Stimulated activated CD8-positive, alpha-beta memory T cell treated with anti-CD3 and anti-CD28 coated beads, Interleukin-7, amount 100 ng/mL, for 24 hours (primary cell): ENCODE measurements around the gene PTPRZ1.

Experiments
- DNase-seq: peaks from one replicate; pipeline ENCODE4 v3.0.0-alpha.2; 2020; ENCODE audit warnings: low read depth

Gene PTPRZ1

DNA sequence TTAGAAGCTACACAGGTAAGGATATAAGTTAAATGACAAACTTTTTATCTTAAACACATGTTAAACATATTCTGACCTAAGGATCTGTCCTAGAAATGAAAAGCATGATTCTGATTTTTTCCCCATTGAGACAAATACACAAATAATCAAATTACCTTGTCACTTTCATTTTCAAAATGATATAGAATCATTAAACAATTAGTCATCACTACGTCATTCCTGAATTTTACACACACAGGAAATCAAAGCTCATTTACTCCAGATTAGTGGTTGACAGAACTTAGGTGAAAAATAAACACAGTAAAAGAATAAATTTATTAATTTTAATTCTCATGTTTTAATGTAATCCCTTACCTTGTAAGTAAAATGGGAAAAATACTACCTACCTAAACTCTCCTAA is 182.1 kb downstream of the PTPRZ1 start:
- no peak for DNase-seq

DNA sequence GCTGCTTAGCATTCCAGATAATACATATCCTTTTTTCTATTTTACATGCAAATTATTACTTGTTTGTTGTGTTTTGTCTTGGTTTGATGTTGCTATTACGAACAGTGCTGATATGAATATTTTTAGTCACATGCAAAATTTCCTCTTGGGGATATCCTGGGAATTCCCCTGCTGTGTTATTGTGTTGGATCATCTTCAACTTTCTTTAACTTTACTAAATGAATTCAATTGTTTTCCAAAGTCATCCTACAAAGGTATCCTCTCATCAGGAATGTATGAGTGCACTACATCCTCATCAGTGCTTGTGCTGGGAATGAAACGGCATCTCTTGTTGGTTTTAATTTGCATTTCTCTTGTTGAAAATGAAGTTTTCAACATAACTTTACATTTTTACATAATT is 184.0 kb downstream of the PTPRZ1 start:
- DNase-seq = no peak

DNA sequence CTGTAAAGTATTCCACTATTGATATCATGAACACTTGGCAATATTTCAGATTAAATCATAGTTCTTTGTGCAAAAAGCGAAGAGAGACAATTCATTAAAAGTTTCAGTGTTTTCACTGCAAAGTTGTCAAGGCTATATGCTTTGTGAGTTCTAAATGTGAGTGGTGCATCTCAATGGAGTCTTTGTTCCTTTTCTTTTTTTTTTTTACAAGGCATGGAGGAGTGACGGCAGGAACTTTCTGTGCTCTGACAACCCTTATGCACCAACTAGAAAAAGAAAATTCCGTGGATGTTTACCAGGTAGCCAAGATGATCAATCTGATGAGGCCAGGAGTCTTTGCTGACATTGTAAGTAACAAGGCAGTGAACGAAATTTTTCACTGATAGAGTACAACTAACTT is 186.6 kb downstream of the PTPRZ1 start:
- no peak for DNase-seq

DNA sequence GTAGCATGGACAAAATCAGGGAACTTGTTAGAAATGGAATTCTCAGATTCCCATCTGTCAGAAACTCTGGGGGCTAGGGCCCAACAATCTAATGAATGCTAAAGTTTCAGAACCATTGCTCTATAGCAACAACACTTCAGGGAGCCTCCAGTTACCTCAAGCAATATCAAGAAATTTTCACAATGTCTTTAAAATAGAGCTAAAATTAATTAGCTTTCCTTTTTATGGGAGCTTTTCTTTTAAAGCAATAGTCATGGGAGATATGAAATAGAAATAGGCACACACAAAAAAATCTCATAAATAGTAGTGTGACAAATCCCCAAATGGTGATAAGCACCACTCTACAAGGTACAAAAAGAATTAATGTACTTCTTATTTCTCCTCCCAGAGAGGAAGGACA is 190.2 kb downstream of the PTPRZ1 start:
- DNase-seq = no peak

DNA sequence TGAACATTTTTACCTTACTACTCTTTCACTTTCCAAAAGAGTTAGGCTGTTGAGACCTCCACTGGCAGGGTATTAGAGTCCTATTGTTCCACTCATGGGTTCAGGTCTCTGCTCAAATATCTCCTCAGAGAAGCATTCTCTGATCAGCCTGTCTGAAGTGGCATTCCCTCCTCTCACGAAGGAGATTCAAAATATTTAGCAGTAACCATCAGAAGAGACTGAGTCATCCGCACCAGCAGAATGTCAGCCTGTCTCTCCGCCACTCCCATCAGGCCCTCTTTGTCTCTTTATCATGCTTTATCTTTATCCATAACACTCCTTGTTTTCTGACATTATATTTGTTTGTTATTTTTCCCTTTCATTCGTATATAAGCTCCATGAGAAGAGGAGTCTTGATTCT is 192.0 kb downstream of the PTPRZ1 start:
- no peak for DNase-seq

DNA sequence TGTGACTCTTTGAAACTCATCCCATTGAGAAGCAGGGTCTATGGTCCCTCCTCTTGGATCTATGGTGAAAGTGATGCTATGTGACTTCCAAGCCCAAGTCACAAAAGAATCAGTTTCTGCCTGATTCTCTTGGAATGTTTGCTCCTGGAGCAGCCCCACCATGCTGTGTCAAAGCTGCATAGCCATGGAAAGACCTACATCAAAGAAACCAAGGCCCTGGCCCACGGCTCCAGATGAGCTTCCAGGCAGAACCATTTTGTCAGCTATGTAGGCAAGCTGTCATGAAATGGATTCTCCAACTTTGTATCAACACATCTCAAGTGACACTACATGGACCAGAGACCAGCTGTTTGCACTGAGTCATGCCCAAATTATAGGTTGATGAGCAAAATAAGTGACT is 194.1 kb downstream of the PTPRZ1 start:
- no peak for DNase-seq

DNA sequence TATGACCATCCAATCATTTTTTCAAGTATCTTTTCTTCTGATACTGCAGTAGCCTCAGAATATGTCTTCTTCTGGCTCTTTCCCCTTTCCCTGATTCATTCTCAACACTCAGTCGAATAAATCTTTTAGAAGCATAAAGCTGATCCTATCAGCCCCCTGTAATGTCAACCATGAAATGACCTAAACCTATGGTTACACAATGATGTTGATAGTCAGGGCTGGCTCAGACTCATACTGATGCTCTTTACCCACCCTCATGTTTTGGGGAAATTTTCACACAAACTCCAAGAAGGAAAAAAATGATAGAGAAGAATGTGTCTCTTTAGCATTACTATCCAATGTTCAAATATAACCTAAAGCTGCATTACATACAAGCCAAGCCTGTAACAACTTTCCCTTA is 195.1 kb downstream of the PTPRZ1 start:
- no peak for DNase-seq

DNA sequence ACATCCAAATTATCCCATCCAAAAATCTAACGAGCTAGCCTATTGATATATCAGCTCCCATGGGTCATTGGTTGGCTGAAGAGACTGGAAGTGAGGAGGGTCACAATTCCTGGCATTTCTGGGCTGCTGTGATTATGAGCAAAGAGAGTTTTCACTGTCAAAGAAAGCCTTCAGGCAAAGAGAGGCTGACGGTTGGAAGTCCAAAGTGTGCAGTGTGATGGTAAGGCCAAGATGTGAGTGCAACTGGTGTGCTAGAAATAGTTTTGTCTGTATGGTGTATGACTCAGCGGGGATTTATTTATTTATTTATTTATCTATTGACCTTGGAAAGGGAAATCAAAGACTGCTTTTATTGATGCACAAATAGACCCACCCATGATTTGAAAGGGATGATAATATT is 196.0 kb downstream of the PTPRZ1 start:
- DNase-seq = no peak

DNA sequence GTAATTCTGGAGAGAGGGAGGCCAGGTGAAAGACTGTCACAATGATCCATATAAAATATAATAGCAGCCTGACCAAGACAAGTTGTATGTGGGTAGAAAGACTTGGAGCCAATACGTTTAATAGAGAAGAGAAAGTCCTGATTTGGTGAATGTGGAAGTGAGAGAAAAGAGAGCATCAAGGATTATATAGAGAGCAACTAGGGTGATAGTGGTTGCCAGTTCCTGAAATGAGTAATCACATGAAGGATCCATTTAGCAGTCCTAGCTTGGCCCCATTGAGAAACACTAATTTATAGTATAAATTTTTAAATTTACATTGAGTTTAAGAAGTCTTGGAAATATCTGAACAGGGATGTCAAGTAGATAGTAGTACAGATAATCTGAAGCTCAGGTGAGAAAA is 197.1 kb downstream of the PTPRZ1 start:
- no peak for DNase-seq

DNA sequence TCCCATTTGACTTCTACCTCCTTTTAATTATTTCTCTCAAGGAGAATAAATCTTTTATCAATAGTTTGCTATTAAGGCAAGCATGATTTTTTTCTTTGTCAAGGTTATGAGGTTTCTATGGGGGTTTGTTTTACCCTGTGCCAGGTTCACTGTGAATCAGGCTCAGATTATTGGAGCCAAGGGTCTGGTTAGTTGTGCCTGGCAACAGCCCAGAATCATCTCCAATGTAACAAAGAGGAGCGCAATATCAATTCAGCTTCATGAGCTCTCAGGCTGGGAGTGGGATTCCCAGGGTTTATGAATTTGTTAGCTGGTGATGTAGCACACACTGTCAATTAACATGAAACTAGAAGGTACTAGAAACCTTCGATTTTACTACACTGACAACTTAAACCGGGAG is 197.9 kb downstream of the PTPRZ1 start:
- DNase-seq = no peak

DNA sequence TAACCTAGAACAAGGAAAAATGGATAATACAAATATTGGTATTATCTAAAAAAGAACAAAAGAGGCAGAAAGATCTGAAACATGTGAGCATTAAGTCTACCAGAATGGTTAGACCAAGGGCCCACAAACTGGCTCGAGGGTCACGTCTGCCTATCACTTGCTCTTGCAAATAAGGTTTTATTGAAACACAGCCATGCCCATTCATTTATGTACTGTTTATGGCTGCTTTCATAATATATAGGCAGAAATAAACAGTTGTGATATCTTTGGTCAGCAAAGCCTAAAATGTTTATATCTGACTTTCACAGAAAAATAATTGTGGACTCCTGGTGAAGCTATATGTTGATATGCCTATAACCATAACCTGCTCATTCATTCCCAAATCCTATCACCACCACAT is 199.3 kb downstream of the PTPRZ1 start:
- DNase-seq = no peak

DNA sequence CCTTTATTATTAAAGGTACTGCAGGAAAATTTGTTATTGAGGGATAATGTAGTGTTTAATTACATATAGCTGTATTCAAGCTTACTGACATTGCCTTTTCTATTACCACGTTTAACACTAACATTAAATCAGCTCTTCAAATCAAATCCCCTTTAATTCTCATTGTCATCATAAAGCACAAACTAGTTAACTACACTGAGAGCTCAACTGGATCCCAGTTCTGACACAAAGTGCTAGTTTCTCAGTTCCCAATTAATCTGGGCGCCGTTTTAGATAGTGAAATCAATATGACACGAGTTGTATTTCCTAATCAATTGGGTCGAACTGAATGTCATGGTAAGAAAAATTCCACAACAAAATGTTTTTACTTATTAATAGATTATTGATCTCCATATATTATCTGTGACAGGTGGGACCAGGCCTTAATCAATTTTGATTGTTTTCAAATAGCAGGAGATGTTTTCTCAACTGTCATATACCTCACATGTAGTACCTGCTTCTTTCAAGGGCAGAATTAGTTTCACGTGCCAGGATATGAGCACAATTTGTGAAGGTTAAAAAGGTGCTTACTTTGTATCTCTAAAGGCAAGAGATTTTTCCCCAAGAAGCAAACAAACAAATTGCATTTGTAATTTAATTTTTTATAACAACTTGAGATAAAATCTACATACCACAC is 200.1 kb downstream of the PTPRZ1 start:
- no peak for DNase-seq

DNA sequence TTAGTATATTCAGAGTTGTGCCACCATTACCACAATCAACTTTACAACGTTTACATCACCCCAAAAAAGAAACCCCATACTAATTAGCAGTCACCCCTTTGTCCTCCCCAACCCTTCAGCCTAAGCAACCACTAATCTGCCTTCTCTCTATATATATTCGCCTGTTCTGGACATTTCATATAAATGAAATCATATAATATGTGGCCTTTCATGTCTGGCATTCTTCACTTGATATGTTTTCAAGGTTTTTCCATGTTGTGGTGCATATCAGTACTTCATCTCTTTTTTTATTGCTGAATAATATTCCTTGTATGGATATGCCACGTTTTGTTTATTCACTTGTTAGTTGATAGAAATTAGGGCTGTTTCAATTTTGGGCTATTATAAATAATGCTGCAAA is 200.7 kb downstream of the PTPRZ1 start:
- DNase-seq = no peak

DNA sequence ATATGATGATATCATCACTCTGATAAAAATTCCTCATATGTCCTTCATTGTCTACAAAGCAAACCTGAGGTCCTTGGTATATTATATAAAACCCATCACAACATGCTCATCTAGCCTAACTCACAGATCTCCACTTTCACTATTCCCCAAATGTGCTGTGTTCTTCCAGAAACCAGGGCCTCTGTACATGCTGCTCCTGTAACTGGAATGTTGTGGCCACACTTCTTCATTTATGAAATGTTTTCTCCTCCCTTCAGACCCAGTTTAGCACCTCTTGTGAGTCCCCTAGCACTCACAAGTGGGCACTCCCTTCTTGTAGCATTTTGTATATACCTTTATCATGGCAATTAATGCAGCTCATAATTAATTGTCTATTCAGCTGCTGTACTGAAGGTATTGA is 209.2 kb downstream of the PTPRZ1 start:
- no peak for DNase-seq

DNA sequence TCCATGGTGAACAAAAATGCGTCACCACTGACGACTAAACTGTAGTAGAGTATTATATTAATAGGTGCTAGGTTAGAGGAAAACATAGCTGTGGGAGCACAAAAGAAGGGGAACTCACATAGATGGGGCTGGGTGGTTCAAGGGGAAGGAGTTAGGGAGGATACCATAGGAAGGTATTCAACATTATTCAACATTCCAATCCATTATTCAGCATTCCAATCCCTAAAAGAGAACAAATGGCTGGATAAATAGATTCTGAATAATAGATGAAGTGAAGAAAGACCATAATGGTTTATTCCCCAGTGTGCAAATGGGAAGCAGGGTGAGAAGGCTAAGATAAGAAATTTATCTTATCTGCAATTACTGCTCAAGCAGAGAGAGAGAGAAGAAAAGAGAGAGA is 209.7 kb downstream of the PTPRZ1 start:
- no peak for DNase-seq

DNA sequence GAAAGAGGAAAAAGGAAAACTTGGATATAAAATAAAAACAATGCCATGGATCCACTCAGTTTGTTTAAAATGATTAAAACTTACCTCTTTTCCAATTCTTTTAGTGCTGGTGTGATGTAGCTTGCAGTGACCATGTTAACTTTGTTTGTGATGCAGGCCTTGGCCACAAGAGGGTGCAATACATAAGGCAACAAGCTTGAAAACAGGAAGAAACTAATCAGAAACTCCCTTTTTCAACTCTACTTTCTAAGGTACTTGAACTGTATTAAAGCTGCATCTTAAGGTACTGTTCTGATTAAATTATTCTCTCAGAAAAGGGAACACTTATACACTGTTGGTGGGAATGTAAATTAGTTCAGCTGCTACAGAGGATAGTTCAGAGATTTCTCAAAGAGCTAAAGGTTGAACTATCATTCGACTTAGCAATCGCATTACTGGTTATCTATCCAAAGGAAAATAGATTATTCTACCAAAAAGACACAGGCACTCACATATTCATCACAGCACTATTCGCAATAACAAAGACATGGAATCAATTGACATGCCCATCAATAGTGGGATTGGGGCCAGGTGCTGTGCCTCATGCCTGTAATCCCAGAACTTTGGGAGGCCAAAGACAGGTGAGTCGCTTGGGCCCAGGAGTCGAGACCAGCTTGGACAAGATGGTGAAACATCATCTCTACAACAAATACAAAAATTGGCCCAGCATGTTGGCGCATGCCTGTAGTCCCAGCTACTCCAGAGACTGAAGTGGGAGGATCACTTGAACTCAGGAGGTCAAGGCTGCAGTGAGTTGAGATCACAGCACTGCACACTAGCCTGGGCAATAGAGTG is 220.2 kb downstream of the PTPRZ1 start:
- peak; percentile 22 for DNase-seq

DNA sequence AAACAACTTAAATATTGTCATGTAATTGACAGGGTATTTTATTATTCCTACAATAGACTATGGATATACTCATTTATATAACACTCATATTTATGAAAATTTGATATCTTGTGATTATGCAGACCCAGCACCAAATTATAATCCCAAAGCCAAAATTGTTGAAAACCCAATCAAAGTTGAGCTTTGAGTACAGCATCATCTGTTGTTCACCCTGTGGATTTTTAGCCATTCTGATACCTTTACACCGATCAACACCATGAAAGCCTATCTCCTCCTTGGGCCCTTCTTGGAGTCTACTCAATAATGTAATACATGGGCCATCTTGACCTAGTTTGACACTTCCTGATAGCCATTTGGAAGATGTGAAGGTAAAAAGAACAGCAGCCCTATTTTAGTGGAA is 221.6 kb downstream of the PTPRZ1 start:
- no peak for DNase-seq

DNA sequence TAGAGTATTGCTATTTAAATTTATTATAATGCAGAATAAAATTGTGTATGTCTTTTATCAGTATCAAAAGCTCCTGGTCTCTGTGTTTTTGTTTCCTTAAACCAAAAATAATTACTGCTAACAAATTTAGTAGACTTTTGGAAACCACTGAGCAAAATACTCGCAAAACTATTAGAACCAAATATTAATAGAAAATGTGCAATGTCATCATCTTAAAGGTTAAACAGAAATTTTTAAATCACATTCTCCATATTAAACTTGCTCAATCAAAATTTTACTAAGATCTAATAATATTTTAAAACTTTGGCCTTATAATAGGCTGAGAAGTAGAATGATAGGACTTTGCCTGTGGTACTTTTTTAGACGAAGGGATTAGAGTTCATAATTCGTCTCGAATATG is 222.7 kb downstream of the PTPRZ1 start:
- DNase-seq = no peak

DNA sequence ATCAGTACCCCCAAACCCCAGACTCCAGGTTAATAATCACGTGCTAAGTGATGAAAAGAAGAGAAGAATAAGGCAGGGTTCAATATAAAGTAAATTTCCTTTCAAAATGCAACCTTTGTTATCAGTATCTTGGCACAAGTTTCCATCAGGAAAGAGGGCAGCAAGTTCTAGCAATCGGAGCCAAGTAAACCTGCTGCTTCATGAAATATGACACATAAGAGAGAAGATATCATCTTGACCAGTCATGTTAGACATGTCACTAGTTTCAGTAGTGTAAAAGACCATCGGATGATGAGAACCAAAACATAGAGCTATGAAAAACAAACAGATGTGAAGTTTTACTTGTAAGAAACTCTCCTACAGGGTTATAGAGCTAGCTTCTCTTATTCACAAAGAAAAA is 227.1 kb downstream of the PTPRZ1 start:
- no peak for DNase-seq

DNA sequence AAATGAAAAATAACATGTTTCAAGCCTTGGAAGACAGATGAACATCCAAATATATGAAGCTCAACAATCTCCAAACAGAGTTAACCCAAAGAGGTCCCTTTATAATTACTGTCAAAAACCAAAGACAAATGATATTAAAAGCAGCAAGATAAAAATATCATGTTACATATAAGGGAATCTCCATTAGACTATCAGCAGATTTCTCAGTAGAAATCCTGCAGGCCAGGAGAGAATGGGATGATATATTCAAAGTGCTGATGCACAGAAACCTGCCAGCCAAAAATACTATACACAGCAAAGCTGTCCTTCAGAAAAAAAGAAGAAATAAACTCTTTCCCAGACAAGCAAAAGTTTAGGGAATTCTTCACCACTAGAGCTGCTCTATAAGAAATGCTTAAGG is 230.1 kb downstream of the PTPRZ1 start:
- DNase-seq = no peak
